Measurements from ENCODE around the gene TCF12.

TCF12 gene

DNA sequence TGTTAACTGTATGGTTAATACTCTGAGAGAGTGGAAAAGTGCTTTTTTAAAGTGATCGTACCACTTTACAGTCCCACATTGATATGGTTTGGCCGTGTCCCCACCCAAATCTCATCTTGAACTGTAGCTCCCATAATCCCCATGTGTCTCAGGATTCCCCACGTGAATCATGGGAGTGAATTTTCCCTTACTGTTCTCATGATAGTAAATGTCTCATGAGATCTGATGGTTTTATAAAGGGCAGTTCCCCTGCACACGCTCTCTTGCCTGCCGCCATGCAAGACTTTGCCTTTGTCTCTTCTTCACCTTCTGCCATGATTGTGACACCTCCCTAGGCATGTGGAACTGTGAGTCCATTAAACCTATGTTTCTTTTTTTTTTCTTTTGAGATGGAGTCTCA, 109.2 kb downstream of the TCF12 start:
- Histone ChIP-seq H2BK12ac (ENCODE audit: low read length) (no peak overlapping the region), H3K4me2 (ENCODE audit: insufficient read depth, low read length, poor library complexity, severe bottlenecking) (no peak overlapping the region), H2BK5ac (ENCODE audit: low read length) (no peak overlapping the region), H3K23ac (ENCODE audit: low read depth, low read length, poor library complexity) (no peak overlapping the region), H3K14ac (ENCODE audit: low read length) (no peak overlapping the region), H3K4me3 (ENCODE audit: low read length in 2 of 2) (no peak overlapping the region), H2BK120ac (ENCODE audit: low read depth, low read length) (no peak overlapping the region), H3K9me3 (replicated peaks in 1 of 2; ENCODE audit: control insufficient read depth in 2 of 2, insufficient read depth in 1 of 2, low read depth in 1 of 2, low read length in 2 of 2) (peaks cover 2 to 14% of the 10 kb centered on the region in 2 donors), H3K79me1 (ENCODE audit: low read depth, low read length) (no peaks in the 10 kb centered on the region), H2AFZ (ENCODE audit: low read length) (no peak overlapping the region), H3K4ac (ENCODE audit: low read length) (no peak overlapping the region), H3K4me1 (ENCODE audit: control insufficient read depth in 2 of 2, insufficient read depth in 1 of 2, low read depth in 1 of 2, low read length in 2 of 2) (peaks cover 0 to 9% of the 10 kb centered on the region in 2 donors), H3K27ac (replicated peaks; ENCODE audit: low read length) (no peak overlapping the region), H3K9ac (ENCODE audit: low read depth, low read length, poor library complexity) (no peak overlapping the region), H4K91ac (ENCODE audit: low read depth, low read length, poor library complexity) (no peak overlapping the region), H3K36me3 (replicated peaks in 1 of 2; ENCODE audit: control insufficient read depth in 2 of 2, insufficient read depth in 2 of 2, low read length in 2 of 2) (no peaks in the 10 kb centered on the region), H3K18ac (ENCODE audit: low read length) (no peak overlapping the region), H2BK15ac (ENCODE audit: low read length) (no peak overlapping the region), H2AK5ac (ENCODE audit: low read depth, low read length) (no peak overlapping the region), H4K8ac (ENCODE audit: low read depth, low read length) (no peak overlapping the region), H3K27me3 (ENCODE audit: control insufficient read depth in 3 of 3, insufficient read depth in 3 of 3, low read depth in 1 of 3, low read length in 3 of 3) (no peaks in the 10 kb centered on the region)
- no CpG with 5 or more reads among the region's 5 CpGs for WGBS, 2 donors (ENCODE audit: extremely low coverage in 2 of 2, insufficient read length in 2 of 2, insufficient replicate concordance in 1 of 2)
- no peak for DNase-seq (ENCODE audit: low spot score)

DNA sequence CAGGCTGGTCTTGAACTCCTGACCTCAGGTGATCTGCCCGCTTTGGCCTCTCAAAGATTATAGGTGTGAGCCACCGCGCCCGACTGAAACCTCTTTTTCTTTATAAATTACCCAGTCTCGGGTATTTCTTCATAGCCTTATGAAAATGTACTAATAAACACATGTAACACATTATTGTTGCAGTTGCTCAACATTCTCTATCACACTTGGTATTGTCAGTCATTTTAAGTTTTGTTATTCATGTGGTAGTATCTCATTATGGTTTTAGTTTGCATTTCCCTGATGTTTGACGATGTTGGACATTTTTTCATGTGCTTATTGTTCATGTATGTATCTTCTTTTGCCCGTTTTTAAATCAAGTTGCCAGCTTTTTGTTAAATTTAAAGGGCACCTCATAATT, 109.7 kb downstream of the TCF12 start:
- Histone ChIP-seq H3K9ac (ENCODE audit: low read depth, low read length, poor library complexity) (no peak overlapping the region), H3K18ac (ENCODE audit: low read length) (no peak overlapping the region), H3K4me1 (ENCODE audit: control insufficient read depth in 2 of 2, insufficient read depth in 1 of 2, low read depth in 1 of 2, low read length in 2 of 2) (peaks cover 0 to 9% of the 10 kb centered on the region in 2 donors), H2BK12ac (ENCODE audit: low read length) (no peak overlapping the region), H3K23ac (ENCODE audit: low read depth, low read length, poor library complexity) (no peak overlapping the region), H4K8ac (ENCODE audit: low read depth, low read length) (no peak overlapping the region), H3K27ac (replicated peaks; ENCODE audit: low read length) (no peak overlapping the region), H3K4me3 (ENCODE audit: low read length in 2 of 2) (no peak overlapping the region), H3K14ac (ENCODE audit: low read length) (no peak overlapping the region), H2AK5ac (ENCODE audit: low read depth, low read length) (no peak overlapping the region), H3K79me1 (ENCODE audit: low read depth, low read length) (no peaks in the 10 kb centered on the region), H2AFZ (ENCODE audit: low read length) (no peak overlapping the region), H2BK120ac (ENCODE audit: low read depth, low read length) (no peak overlapping the region), H3K36me3 (replicated peaks in 1 of 2; ENCODE audit: control insufficient read depth in 2 of 2, insufficient read depth in 2 of 2, low read length in 2 of 2) (no peaks in the 10 kb centered on the region), H3K4ac (ENCODE audit: low read length) (no peak overlapping the region), H3K9me3 (replicated peaks in 1 of 2; ENCODE audit: control insufficient read depth in 2 of 2, insufficient read depth in 1 of 2, low read depth in 1 of 2, low read length in 2 of 2) (peaks cover 2 to 14% of the 10 kb centered on the region in 2 donors), H4K91ac (ENCODE audit: low read depth, low read length, poor library complexity) (no peak overlapping the region), H3K4me2 (ENCODE audit: insufficient read depth, low read length, poor library complexity, severe bottlenecking) (no peak overlapping the region), H3K27me3 (ENCODE audit: control insufficient read depth in 3 of 3, insufficient read depth in 3 of 3, low read depth in 1 of 3, low read length in 3 of 3) (no peaks in the 10 kb centered on the region), H2BK5ac (ENCODE audit: low read length) (no peak overlapping the region), H2BK15ac (ENCODE audit: low read length) (no peak overlapping the region)
- no CpG with 5 or more reads among the region's 7 CpGs for WGBS, 2 donors (ENCODE audit: extremely low coverage in 2 of 2, insufficient read length in 2 of 2, insufficient replicate concordance in 1 of 2)
- DNase-seq (ENCODE audit: low spot score), result no peak

DNA sequence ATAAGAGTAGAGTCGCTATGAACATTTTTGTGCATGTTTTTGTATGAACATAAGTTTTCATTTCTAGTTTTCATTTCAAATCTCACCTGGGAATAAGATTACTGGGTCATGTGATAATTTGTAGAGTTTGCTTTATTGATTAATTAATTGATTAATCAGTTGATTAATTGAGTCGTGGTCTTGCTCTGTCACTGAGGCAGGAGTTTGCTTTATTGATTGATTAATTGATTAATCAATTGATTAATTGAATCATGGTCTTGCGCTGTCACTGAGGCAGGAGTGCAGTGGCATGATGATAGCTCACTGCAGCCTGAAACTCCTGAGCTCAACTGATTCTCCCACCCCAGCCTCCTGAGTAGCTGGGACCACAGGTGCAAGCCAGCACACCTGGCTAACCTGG, 111.6 kb downstream of the TCF12 start:
- H3K9me3 ChIP-seq (replicated peaks in 1 of 2; ENCODE audit: control insufficient read depth in 2 of 2, insufficient read depth in 1 of 2, low read depth in 1 of 2, low read length in 2 of 2), result peaks cover 0 to 7% of the 10 kb centered on the region in 2 donors
- H2AFZ ChIP-seq (ENCODE audit: low read length), result no peak overlapping the region
- H3K27me3 ChIP-seq (ENCODE audit: control insufficient read depth in 3 of 3, insufficient read depth in 3 of 3, low read depth in 1 of 3, low read length in 3 of 3), result no peaks in the 10 kb centered on the region
- no peak overlapping the region for H2BK15ac ChIP-seq (ENCODE audit: low read length)
- H3K14ac ChIP-seq (ENCODE audit: low read length), result no peak overlapping the region
- H4K91ac ChIP-seq (ENCODE audit: low read depth, low read length, poor library complexity), result no peak overlapping the region
- no CpG with 5 or more reads among the region's 3 CpGs for WGBS, 2 donors (ENCODE audit: extremely low coverage in 2 of 2, insufficient read length in 2 of 2, insufficient replicate concordance in 1 of 2)
- H3K4me1 ChIP-seq (ENCODE audit: control insufficient read depth in 2 of 2, insufficient read depth in 1 of 2, low read depth in 1 of 2, low read length in 2 of 2), result peaks cover 0 to 5% of the 10 kb centered on the region in 2 donors
- no peak overlapping the region for H4K8ac ChIP-seq (ENCODE audit: low read depth, low read length)
- no peak overlapping the region for H3K18ac ChIP-seq (ENCODE audit: low read length)
- no peaks in the 10 kb centered on the region for H3K79me1 ChIP-seq (ENCODE audit: low read depth, low read length)
- H3K27ac ChIP-seq (replicated peaks; ENCODE audit: low read length), result no peak overlapping the region
- no peak overlapping the region for H2BK5ac ChIP-seq (ENCODE audit: low read length)
- H2BK120ac ChIP-seq (ENCODE audit: low read depth, low read length), result no peak overlapping the region
- H3K36me3 ChIP-seq (replicated peaks in 1 of 2; ENCODE audit: control insufficient read depth in 2 of 2, insufficient read depth in 2 of 2, low read length in 2 of 2), result no peaks in the 10 kb centered on the region
- H3K23ac ChIP-seq (ENCODE audit: low read depth, low read length, poor library complexity), result no peak overlapping the region
- no peak overlapping the region for H3K4me3 ChIP-seq (ENCODE audit: low read length in 2 of 2)
- H3K9ac ChIP-seq (ENCODE audit: low read depth, low read length, poor library complexity), result no peak overlapping the region
- H2AK5ac ChIP-seq (ENCODE audit: low read depth, low read length), result no peak overlapping the region
- no peak overlapping the region for H2BK12ac ChIP-seq (ENCODE audit: low read length)
- no peak overlapping the region for H3K4me2 ChIP-seq (ENCODE audit: insufficient read depth, low read length, poor library complexity, severe bottlenecking)
- DNase-seq (ENCODE audit: low spot score), result no peak
- no peak overlapping the region for H3K4ac ChIP-seq (ENCODE audit: low read length)

DNA sequence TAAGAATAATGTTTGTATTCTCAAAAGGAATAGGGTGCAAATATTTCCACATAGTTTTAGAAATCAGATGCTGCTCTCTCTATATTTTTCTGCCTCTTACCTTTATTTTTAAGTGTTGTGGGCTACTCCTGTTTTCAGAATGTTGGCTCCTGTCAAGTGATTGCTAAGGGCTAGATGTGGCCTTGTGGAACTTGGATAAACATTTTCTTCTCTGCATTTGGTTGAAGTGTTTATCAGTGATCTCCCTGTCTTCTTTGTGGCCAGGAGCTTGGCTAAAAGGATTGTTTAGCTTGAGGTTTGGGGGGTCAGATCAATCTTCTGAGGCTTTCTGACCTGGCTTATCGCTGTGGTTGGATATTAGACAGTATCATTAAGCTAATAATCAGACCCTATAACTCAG, 112.6 kb downstream of the TCF12 start:
- Histone ChIP-seq H3K4me2 (ENCODE audit: insufficient read depth, low read length, poor library complexity, severe bottlenecking) (no peak overlapping the region), H3K79me1 (ENCODE audit: low read depth, low read length) (no peaks in the 10 kb centered on the region), H2BK12ac (ENCODE audit: low read length) (no peak overlapping the region), H2BK15ac (ENCODE audit: low read length) (no peak overlapping the region), H2AK5ac (ENCODE audit: low read depth, low read length) (no peak overlapping the region), H3K4me3 (ENCODE audit: low read length in 2 of 2) (no peak overlapping the region), H2BK5ac (ENCODE audit: low read length) (no peak overlapping the region), H3K18ac (ENCODE audit: low read length) (no peak overlapping the region), H3K9ac (ENCODE audit: low read depth, low read length, poor library complexity) (no peak overlapping the region), H3K14ac (ENCODE audit: low read length) (no peak overlapping the region), H3K23ac (ENCODE audit: low read depth, low read length, poor library complexity) (no peak overlapping the region), H4K91ac (ENCODE audit: low read depth, low read length, poor library complexity) (no peak overlapping the region), H2AFZ (ENCODE audit: low read length) (no peak overlapping the region), H3K4me1 (ENCODE audit: control insufficient read depth in 2 of 2, insufficient read depth in 1 of 2, low read depth in 1 of 2, low read length in 2 of 2) (peaks cover 0 to 8% of the 10 kb centered on the region in 2 donors), H3K9me3 (replicated peaks in 1 of 2; ENCODE audit: control insufficient read depth in 2 of 2, insufficient read depth in 1 of 2, low read depth in 1 of 2, low read length in 2 of 2) (peaks cover 0 to 7% of the 10 kb centered on the region in 2 donors), H3K27ac (replicated peaks; ENCODE audit: low read length) (no peak overlapping the region), H2BK120ac (ENCODE audit: low read depth, low read length) (no peak overlapping the region), H3K27me3 (ENCODE audit: control insufficient read depth in 3 of 3, insufficient read depth in 3 of 3, low read depth in 1 of 3, low read length in 3 of 3) (no peaks in the 10 kb centered on the region), H3K36me3 (replicated peaks in 1 of 2; ENCODE audit: control insufficient read depth in 2 of 2, insufficient read depth in 2 of 2, low read length in 2 of 2) (no peaks in the 10 kb centered on the region), H4K8ac (ENCODE audit: low read depth, low read length) (no peak overlapping the region), H3K4ac (ENCODE audit: low read length) (no peak overlapping the region)
- WGBS, 2 donors (ENCODE audit: extremely low coverage in 2 of 2, insufficient read length in 2 of 2, insufficient replicate concordance in 1 of 2), result no CpG with 5 or more reads among the region's 1 CpG
- DNase-seq (ENCODE audit: low spot score), result no peak

Measured in neuronal stem cell (in vitro differentiated cells).